Measurements from ENCODE around the gene KRTAP9-2. TPM values are rescaled to one million over a fixed set of nuclear protein-coding genes. Genes with fewer than 3 reads are reported as not detected.

KRTAP9-2 gene, protein sequence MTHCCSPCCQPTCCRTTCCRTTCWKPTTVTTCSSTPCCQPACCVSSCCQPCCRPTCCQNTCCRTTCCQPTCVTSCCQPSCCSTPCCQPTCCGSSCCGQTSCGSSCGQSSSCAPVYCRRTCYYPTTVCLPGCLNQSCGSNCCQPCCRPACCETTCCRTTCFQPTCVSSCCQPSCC
- total RNA-seq = not detected in 2 replicates

DNA sequence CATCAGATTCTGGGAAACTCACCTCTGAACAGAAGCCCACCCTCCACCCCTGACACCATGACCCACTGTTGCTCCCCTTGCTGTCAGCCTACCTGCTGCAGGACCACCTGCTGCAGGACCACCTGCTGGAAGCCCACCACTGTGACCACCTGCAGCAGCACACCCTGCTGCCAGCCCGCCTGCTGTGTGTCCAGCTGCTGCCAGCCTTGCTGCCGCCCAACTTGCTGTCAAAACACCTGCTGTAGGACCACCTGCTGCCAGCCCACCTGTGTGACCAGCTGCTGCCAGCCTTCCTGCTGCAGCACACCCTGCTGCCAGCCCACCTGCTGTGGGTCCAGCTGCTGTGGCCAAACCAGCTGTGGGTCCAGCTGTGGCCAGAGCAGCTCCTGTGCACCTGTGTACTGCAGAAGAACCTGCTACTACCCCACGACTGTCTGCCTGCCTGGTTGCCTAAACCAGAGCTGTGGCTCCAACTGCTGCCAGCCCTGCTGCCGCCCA, at the start of gene KRTAP9-2:
KRTAP9-2 (plus strand) TSS at position 51 of the 498 bp plus-strand sequence; CDS start at position 58, 7 bp downstream.

DNA sequence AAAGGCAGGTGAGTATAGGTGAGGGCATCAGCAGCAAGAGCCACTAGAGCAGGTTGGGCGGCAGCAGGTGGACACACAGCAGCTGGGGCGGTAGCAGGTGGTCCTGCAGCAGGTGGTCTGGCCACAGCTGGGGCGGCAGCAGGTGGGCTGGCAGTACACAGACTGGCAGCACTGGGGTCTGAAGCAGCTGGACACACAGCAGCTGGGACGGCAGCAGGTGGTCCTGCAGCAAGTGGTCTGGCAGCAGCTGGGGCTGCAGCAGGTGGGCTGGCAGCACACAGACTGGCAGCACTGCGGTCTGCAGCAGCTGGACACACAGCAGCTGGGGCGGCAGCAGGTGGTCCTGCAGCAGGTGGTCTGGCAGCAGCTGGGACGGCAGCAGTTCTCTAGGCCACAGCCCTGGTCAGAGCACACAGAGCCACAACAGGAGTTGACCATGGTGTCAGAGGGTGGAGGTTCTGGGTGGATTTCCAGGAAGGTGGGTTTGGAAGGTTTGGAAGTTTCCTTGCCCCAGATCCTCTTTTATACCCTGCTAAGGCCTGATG, 48.6 kb upstream of the KRTAP9-2 start, which contains the start of gene KRTAP4-2:
KRTAP4-2 (minus strand) TSS at position 495 of the 545 bp plus-strand sequence; CDS start at position 438, 57 bp downstream.

DNA sequence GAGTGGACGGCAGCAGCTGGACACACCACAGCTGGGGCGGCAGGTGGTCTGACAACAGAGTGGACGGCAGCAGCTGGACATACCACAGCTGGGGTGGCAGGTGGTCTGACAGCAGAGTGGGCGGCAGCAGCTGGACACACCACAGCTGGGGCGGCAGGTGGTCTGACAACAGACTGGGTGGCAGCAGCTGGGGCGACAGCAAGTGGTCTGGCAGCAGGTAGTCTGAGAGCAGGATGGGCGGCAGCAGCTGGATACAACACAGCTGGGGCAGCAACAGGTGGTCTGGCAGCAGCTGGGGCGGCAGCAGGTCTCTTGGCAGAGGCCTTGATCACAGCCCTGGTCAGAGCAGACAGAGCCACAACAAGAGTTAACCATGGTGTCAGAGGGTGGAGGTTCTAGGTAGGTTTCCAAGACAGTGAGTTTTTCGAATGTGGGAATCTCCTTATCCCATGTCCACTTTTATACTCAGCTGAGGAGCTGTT, 41.9 kb upstream of the KRTAP9-2 start, which contains the start of gene KRTAP4-1:
KRTAP4-1 (minus strand) TSS at position 432 of the 482 bp plus-strand sequence; CDS start at position 375, 57 bp downstream.

DNA sequence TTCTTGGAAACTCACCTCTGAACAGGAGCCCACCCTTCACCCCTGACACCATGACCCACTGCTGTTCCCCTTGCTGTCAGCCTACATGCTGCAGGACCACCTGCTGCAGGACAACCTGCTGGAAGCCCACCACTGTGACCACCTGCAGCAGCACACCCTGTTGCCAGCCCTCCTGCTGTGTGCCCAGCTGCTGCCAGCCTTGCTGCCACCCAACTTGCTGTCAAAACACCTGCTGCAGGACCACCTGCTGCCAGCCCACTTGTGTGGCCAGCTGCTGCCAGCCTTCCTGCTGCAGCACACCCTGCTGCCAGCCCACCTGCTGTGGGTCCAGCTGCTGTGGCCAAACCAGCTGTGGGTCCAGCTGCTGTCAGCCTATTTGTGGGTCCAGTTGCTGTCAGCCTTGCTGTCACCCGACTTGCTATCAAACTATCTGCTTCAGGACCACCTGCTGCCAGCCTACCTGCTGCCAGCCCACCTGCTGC, 36.6 kb upstream of the KRTAP9-2 start, which contains the start of gene KRTAP9-1:
KRTAP9-1 (plus strand) TSS at position 51 of the 482 bp plus-strand sequence; CDS start at position 51, 0 bp downstream.

DNA sequence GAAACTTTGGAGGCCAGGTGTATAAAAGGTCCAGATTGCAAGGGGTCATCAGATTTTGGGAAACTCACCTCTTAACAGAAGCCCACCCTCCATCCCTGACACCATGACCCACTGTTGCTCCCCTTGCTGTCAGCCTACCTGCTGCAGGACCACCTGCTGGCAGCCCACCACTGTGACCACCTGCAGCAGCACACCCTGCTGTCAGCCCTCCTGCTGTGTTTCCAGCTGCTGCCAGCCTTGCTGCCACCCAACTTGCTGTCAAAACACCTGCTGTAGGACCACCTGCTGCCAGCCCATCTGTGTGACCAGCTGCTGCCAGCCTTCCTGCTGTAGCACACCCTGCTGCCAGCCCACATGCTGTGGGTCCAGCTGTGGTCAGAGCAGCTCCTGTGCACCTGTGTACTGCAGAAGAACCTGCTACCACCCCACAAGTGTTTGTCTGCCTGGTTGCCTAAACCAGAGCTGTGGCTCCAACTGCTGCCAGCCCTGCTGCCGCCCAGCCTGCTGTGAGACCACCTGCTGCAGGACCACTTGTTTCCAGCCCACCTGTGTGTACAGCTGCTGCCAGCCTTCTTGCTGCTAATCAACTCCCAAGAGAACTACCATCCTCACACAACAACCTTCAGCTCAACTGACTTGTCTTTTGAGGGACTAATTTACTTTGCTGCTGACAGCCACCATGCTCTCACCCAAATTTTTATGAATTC, 6.1 kb downstream of the KRTAP9-2 start, which contains the start of gene KRTAP9-3:
KRTAP9-3 (plus strand) TSS at position 51 of the 707 bp plus-strand sequence; CDS start at position 104, 53 bp downstream.

DNA sequence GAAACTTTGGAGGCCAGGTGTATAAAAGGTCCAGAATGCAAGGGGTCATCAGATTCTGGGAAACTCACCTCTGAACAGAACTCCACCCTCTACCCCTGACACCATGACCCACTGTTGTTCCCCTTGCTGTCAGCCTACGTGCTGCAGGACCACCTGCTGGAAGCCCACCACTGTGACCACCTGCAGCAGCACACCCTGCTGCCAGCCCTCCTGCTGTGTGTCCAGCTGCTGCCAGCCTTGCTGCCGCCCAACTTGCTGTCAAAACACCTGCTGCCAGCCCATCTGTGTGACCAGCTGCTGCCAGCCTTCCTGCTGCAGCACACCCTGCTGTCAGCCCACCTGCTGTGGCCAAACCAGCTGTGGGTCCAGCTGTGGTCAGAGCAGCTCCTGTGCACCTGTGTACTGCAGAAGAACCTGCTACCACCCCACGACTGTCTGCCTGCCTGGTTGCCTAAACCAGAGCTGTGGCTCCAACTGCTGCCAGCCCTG, 11.5 kb downstream of the KRTAP9-2 start, which contains the start of gene KRTAP9-8:
KRTAP9-8 (plus strand) TSS at position 51 of the 489 bp plus-strand sequence; CDS start at position 104, 53 bp downstream.

DNA sequence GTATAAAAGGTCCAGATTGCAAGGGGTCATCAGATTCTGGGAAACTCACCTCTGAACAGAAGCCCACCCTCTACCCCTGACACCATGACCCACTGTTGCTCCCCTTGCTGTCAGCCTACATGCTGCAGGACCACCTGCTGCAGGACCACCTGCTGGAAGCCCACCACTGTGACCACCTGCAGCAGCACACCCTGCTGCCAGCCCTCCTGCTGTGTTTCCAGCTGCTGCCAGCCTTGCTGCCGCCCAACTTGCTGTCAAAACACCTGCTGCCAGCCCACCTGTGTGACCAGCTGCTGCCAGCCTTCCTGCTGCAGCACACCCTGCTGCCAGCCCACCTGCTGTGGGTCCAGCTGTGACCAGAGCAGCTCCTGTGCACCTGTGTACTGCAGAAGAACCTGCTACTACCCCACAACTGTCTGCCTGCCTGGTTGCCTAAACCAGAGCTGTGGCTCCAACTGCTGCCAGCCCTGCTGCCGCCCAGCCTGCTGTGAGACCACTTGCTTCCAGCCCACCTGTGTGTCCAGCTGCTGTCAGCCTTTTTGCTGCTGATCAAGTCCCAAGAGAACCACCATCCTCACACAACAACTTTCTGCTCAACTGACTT, 23.3 kb downstream of the KRTAP9-2 start, which contains the start of gene KRTAP9-4:
KRTAP9-4 (plus strand) TSS at position 51 of the 604 bp plus-strand sequence; CDS start at position 85, 34 bp downstream.

DNA sequence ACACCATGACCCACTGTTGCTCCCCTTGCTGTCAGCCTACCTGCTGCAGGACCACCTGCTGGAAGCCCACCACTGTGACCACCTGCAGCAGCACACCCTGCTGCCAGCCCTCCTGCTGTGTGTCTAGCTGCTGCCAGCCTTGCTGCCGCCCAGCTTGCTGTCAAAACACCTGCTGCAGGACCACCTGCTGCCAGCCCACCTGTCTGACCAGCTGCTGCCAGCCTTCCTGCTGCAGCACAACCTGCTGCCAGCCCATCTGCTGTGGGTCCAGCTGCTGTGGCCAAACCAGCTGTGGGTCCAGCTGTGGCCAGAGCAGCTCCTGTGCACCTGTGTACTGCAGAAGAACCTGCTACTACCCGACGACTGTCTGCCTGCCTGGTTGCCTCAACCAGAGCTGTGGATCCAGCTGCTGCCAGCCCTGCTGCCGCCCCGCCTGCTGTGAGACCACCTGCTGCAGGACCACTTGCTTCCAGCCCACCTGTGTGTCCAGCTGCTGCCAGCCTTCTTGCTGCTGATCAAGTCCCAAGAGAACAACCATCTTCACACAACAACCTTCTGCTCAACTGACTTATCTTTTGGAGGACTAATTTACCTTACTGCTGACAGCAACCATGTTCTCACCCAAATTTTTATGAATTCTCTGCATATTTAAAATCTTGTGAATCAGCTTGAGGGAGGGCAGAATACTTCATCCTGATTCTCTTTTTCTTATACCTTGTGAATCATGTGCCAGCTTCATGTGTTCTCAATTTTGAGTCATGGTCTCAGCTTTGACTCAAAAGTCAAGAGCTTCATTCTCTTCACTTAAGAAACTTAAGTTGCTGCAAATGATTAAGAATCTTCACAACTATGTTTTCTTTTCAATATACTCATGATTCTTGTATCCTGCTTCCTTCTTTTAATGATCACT, 29.2 kb downstream of the KRTAP9-2 start, which contains the start of gene KRTAP9-9:
KRTAP9-9 (plus strand) TSS at position 4 of the 910 bp plus-strand sequence.

DNA sequence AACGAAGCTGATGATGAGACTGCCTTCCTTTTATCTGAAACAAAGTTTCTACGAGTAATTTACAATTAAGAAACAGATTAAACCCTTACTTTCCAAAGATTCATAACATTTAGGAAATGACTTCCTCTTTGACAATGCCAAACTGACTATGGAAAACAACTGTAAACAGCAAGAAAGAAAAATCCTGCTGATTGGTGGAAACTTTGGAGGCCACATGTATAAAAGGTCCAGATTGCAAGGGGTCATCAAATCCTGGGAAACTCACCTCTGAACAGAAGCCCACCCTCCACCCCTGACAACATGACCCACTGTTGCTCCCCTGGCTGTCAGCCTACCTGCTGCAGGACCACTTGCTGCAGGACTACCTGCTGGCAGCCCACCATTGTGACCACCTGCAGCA, 38.6 kb downstream of the KRTAP9-2 start, which contains the start of gene KRTAP9-6:
KRTAP9-6 (plus strand) TSS at position 301 of the 400 bp plus-strand sequence; CDS start at position 301, 0 bp downstream.

DNA sequence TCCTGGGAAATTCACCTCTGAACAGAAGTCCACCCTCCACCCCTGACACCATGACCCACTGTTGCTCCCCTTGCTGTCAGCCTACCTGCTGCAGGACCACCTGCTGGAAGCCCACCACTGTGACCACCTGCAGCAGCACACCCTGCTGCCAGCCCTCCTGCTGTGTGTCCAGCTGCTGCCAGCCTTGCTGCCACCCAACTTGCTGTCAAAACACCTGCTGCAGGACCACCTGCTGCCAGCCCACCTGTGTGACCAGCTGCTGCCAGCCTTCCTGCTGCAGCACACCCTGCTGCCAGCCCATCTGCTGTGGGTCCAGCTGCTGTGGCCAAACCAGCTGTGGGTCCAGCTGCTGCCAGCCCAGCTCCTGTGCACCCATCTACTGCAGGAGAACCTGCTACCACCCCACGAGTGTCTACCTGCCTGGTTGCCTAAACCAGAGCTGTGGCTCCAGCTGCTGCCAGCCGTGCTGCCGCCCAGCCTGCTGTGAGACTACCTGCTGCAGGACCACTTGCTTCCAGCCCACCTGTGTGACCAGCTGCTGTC, 49.3 kb downstream of the KRTAP9-2 start, which contains the start of gene KRTAP9-7:
KRTAP9-7 (plus strand) TSS at position 51 of the 543 bp plus-strand sequence; CDS start at position 51, 0 bp downstream.

Other genes with a start within 250 kb of the KRTAP9-2 start
- gene KRT40, start 242.3 kb upstream of the KRTAP9-2 start, total RNA-seq = not detected in 2 replicates
- gene KRTAP3-3, start 232.5 kb upstream of the KRTAP9-2 start, total RNA-seq = not detected in 2 replicates
- gene KRTAP3-2, start 226.7 kb upstream of the KRTAP9-2 start, total RNA-seq = not detected in 2 replicates
- gene KRTAP3-1, start 217.5 kb upstream of the KRTAP9-2 start, total RNA-seq = not detected in 2 replicates
- gene KRTAP1-5, start 199.4 kb upstream of the KRTAP9-2 start, total RNA-seq = not detected in 2 replicates
- not detected in 2 replicates for gene KRTAP1-4, start 196.5 kb upstream of the KRTAP9-2 start, total RNA-seq
- gene KRTAP1-3, start 191.8 kb upstream of the KRTAP9-2 start, total RNA-seq = not detected in 2 replicates
- gene KRTAP1-1, start 185.2 kb upstream of the KRTAP9-2 start, total RNA-seq = not detected in 2 replicates
- not detected in 2 replicates for gene KRTAP2-1, start 179.3 kb upstream of the KRTAP9-2 start, total RNA-seq
- not detected in 2 replicates for gene KRTAP2-2, start 171.4 kb upstream of the KRTAP9-2 start, total RNA-seq
- gene KRTAP2-3, start 166.5 kb upstream of the KRTAP9-2 start, total RNA-seq = not detected in 2 replicates
- not detected in 2 replicates for gene KRTAP2-4, start 160.8 kb upstream of the KRTAP9-2 start, total RNA-seq
- not detected in 2 replicates for gene KRTAP4-7, start 142.5 kb upstream of the KRTAP9-2 start, total RNA-seq
- not detected in 2 replicates for gene KRTAP4-8, start 128.5 kb upstream of the KRTAP9-2 start, total RNA-seq
- gene KRTAP4-16, start 124.4 kb upstream of the KRTAP9-2 start, total RNA-seq = not detected in 2 replicates
- gene KRTAP4-9, start 121.3 kb upstream of the KRTAP9-2 start, total RNA-seq = not detected in 2 replicates
- not detected in 2 replicates for gene KRTAP4-11, start 108.3 kb upstream of the KRTAP9-2 start, total RNA-seq
- not detected in 2 replicates for gene KRTAP4-12, start 102.5 kb upstream of the KRTAP9-2 start, total RNA-seq
- gene KRTAP4-6, start 86.1 kb upstream of the KRTAP9-2 start, total RNA-seq = not detected in 2 replicates
- gene KRTAP4-5, start 76.8 kb upstream of the KRTAP9-2 start, total RNA-seq = not detected in 2 replicates
- gene KRTAP4-4, start 65.9 kb upstream of the KRTAP9-2 start, total RNA-seq = not detected in 2 replicates
- not detected in 2 replicates for gene KRTAP4-3, start 58.4 kb upstream of the KRTAP9-2 start, total RNA-seq
- gene KRTAP4-2, start 48.4 kb upstream of the KRTAP9-2 start, total RNA-seq = not detected in 2 replicates
- gene KRTAP4-1, start 41.7 kb upstream of the KRTAP9-2 start, total RNA-seq = not detected in 2 replicates
- gene KRTAP9-1, start 36.8 kb upstream of the KRTAP9-2 start, total RNA-seq = not detected in 2 replicates
- gene KRTAP9-3, start 5.8 kb downstream of the KRTAP9-2 start, total RNA-seq = not detected in 2 replicates
- gene KRTAP9-8, start 11.4 kb downstream of the KRTAP9-2 start, total RNA-seq = not detected in 2 replicates
- not detected in 2 replicates for gene KRTAP9-4, start 23.0 kb downstream of the KRTAP9-2 start, total RNA-seq
- not detected in 2 replicates for gene KRTAP9-9, start 28.7 kb downstream of the KRTAP9-2 start, total RNA-seq
- not detected in 2 replicates for gene KRTAP9-6, start 38.7 kb downstream of the KRTAP9-2 start, total RNA-seq
- not detected in 2 replicates for gene KRTAP9-7, start 49.0 kb downstream of the KRTAP9-2 start, total RNA-seq
- not detected in 2 replicates for gene KRTAP29-1, start 76.2 kb downstream of the KRTAP9-2 start, total RNA-seq
- gene KRTAP16-1, start 82.7 kb downstream of the KRTAP9-2 start, total RNA-seq = not detected in 2 replicates
- not detected in 2 replicates for gene KRTAP17-1, start 89.1 kb downstream of the KRTAP9-2 start, total RNA-seq
- not detected in 2 replicates for gene KRT33A, start 124.2 kb downstream of the KRTAP9-2 start, total RNA-seq
- not detected in 2 replicates for gene KRT33B, start 143.2 kb downstream of the KRTAP9-2 start, total RNA-seq
- 0.69 and 1.00 TPM in 2 replicates for gene KRT34, start 155.7 kb downstream of the KRTAP9-2 start, total RNA-seq
- not detected in 2 replicates for gene KRT31, start 171.0 kb downstream of the KRTAP9-2 start, total RNA-seq
- not detected in 2 replicates for gene KRT37, start 197.9 kb downstream of the KRTAP9-2 start, total RNA-seq
- gene KRT38, start 214.3 kb downstream of the KRTAP9-2 start, total RNA-seq = not detected in 2 replicates
- gene KRT32, start 240.7 kb downstream of the KRTAP9-2 start, total RNA-seq = not detected in 2 replicates

Data from mammary microvascular endothelial cell (primary cell).